GM23338 (cell line): ENCODE data around the gene ARL14EP. TPM values are rescaled to one million over a fixed set of nuclear protein-coding genes. Genes with fewer than 3 reads are reported as not detected.

ENCODE experiments used
- ATAC-seq: fragments of 200-7000 bp; cut with Tn5 transposase; 3 replicates; pipeline ENCODE4 v1.9.1; 2020
- DNase-seq: peaks from one replicate; pipeline ENCODE4 v3.0.0-alpha.2; 2015; ENCODE audit warnings: low spot score
- H2AFZ ChIP-seq: fragments of 200-600 bp; sonication (generic); 2 replicates; pipeline ENCODE4 v1.8.0; 2016; ENCODE audit warnings: antibody characterized with exemption, mild to moderate bottlenecking, moderate library complexity
- H3F3A ChIP-seq: fragments of 200-600 bp; sonication (generic); replicated peaks from 2 replicates; pipeline ENCODE4 v1.8.0; 2017; ENCODE audit warnings: antibody characterized with exemption, mixed run types, low read depth
- H3K27ac ChIP-seq: fragments of 200-600 bp; sonication (generic); 2 replicates; pipeline ENCODE4 v1.6.1; 2016; ENCODE audit warnings: low read depth
- H3K27me3 ChIP-seq: fragments of 200-600 bp; sonication (generic); 2 replicates; pipeline ENCODE4 v1.8.0; 2016; ENCODE audit warnings: mild to moderate bottlenecking, mixed run types, moderate library complexity; ENCODE audit not compliant: insufficient read depth
- H3K36me3 ChIP-seq: fragments of 200-600 bp; sonication (generic); 2 replicates; pipeline ENCODE4 v1.8.0; 2016; ENCODE audit warnings: mild to moderate bottlenecking; ENCODE audit not compliant: insufficient read depth
- H3K4me1 ChIP-seq: fragments of 200-600 bp; sonication (generic); 2 replicates; pipeline ENCODE4 v1.8.0; 2016; ENCODE audit warnings: mild to moderate bottlenecking, moderate library complexity; ENCODE audit not compliant: insufficient read depth
- H3K4me2 ChIP-seq: fragments of 200-600 bp; sonication (generic); 2 replicates; pipeline ENCODE4 v1.7.1; 2017; ENCODE audit warnings: mixed run types
- H3K4me3 ChIP-seq: fragments of 200-600 bp; sonication (generic); 2 replicates; pipeline ENCODE4 v1.6.1; 2016; ENCODE audit warnings: mixed run types
- H3K79me2 ChIP-seq: fragments of 200-600 bp; sonication (generic); replicated peaks from 2 replicates; pipeline ENCODE4 v1.8.0; 2017; ENCODE audit warnings: mild to moderate bottlenecking; ENCODE audit not compliant: insufficient read depth
- H3K9me2 ChIP-seq: fragments of 200-600 bp; sonication (generic); 2 replicates; pipeline ENCODE4 v1.8.0; 2017; ENCODE audit not compliant: insufficient read depth
- H4K20me1 ChIP-seq: fragments of 200-600 bp; sonication (generic); replicated peaks from 2 replicates; pipeline ENCODE4 v1.8.0; 2017; ENCODE audit warnings: mild to moderate bottlenecking; ENCODE audit not compliant: insufficient read depth
- H3K27ac Mint-ChIP-seq: 2 replicates; pipeline ENCODE4 v1.8.0; 2020; ENCODE audit warnings: inconsistent platforms, mild to moderate bottlenecking, moderate library complexity, mixed read lengths
- H3K27me3 Mint-ChIP-seq: 3 replicates; pipeline ENCODE4 v1.8.0; 2022; ENCODE audit warnings: low read depth, mild to moderate bottlenecking, moderate library complexity, mixed read lengths, inconsistent platforms; ENCODE audit not compliant: insufficient read depth, poor library complexity
- H3K36me3 Mint-ChIP-seq: 3 replicates; pipeline ENCODE4 v1.8.0; 2021; ENCODE audit warnings: low read depth, mild to moderate bottlenecking, inconsistent platforms, moderate library complexity, mixed read lengths
- H3K4me1 Mint-ChIP-seq: 3 replicates; pipeline ENCODE4 v1.8.0; 2020; ENCODE audit warnings: mild to moderate bottlenecking, inconsistent platforms, mixed read lengths
- H3K4me3 Mint-ChIP-seq: 3 replicates; pipeline ENCODE4 v1.8.0; 2021; ENCODE audit warnings: moderate library complexity, mild to moderate bottlenecking, inconsistent platforms, mixed read lengths
- H3K9me3 Mint-ChIP-seq: 3 replicates; pipeline ENCODE4 v1.8.0; 2020; ENCODE audit warnings: moderate library complexity, mild to moderate bottlenecking, inconsistent platforms, mixed read lengths
- CREB1 ChIP-seq: fragments of 250-450 bp; sonication (Bioruptor Pico); IDR thresholded peaks from 2 replicates; pipeline ENCODE4 v1.5.0; 2020; ENCODE audit warnings: low read depth, mild to moderate bottlenecking, moderate library complexity
- CTCF ChIP-seq, 2 experiments: fragments of 200-600 bp in 1 of 2; sonication (generic) in 1 of 2; conservative IDR thresholded peaks; 2 replicates each; pipeline versions ENCODE4 v1.5.1 to v1.6.1; 2016 to 2017; ENCODE audit warnings: antibody characterized with exemption in 2 of 2, low read depth in 2 of 2, mild to moderate bottlenecking in 2 of 2, moderate library complexity in 1 of 2
- ETS1 ChIP-seq: IDR thresholded peaks from 2 replicates; pipeline ENCODE4 v1.6.1; 2016; ENCODE audit warnings: antibody characterized with exemption
- EZH2 ChIP-seq: fragments of 200-600 bp; sonication (generic); IDR thresholded peaks from one replicate; pipeline ENCODE4 v1.8.0; 2017; ENCODE audit warnings: antibody characterized with exemption, mild to moderate bottlenecking, low read depth; ENCODE audit not compliant: unreplicated experiment
- EZH2phosphoT487 ChIP-seq: fragments of 200-600 bp; sonication (generic); IDR thresholded peaks from one replicate; pipeline ENCODE4 v1.8.1; 2018; ENCODE audit warnings: antibody characterized with exemption; ENCODE audit not compliant: unreplicated experiment
- JUNB ChIP-seq: IDR thresholded peaks from one replicate; pipeline ENCODE4 v1.6.1; 2016; ENCODE audit warnings: antibody characterized with exemption; ENCODE audit not compliant: unreplicated experiment
- NANOG ChIP-seq: IDR thresholded peaks from 2 replicates; pipeline ENCODE4 v1.6.1; 2016; ENCODE audit warnings: antibody characterized with exemption, borderline replicate concordance
- POLR2AphosphoS5 ChIP-seq: IDR thresholded peaks from 2 replicates; pipeline ENCODE4 v1.6.1; 2016; ENCODE audit warnings: antibody characterized with exemption, low read depth
- STAT1 ChIP-seq: IDR thresholded peaks from one replicate; pipeline ENCODE4 v1.6.1; 2016; ENCODE audit warnings: antibody characterized with exemption; ENCODE audit not compliant: unreplicated experiment
- ZNF114 ChIP-seq: fragments of 250-450 bp; sonication (Bioruptor Pico); IDR thresholded peaks from 2 replicates; pipeline ENCODE4 v1.5.0; 2020; ENCODE audit warnings: mild to moderate bottlenecking, moderate library complexity
- ZNF331 ChIP-seq: fragments of 250-450 bp; sonication (Bioruptor Pico); IDR thresholded peaks from 2 replicates; pipeline ENCODE4 v1.5.0; 2020; ENCODE audit warnings: low read depth, mild to moderate bottlenecking, moderate library complexity
- ZNF462 ChIP-seq: fragments of 250-450 bp; sonication (Bioruptor Pico); IDR thresholded peaks from 2 replicates; pipeline ENCODE4 v1.5.0; 2020; ENCODE audit warnings: mild to moderate bottlenecking, moderate library complexity
- polyA plus RNA-seq: library from polyadenylated mRNA; unstranded; fragments of >200 nt; fragmentation: Nextera tagmentation; extraction: Ambion mirVana; gene quantifications from 2 replicates; pipeline ENCODE4 v1.2.1, GENCODE V29; 2016
- total RNA-seq: library from RNA; depleted of rRNA; stranded (reverse); fragments of >200 nt; shearing (Covaris generic); gene quantifications from 2 replicates; pipeline ENCODE4 v1.2.3, GENCODE V29; 2014
- TF ChIP-seq, protein P1 (sequence below): IDR thresholded peaks from one replicate; pipeline ENCODE4 v1.6.1; 2018; ENCODE audit warnings: antibody characterized with exemption; ENCODE audit not compliant: unreplicated experiment

Gene ARL14EP
- total and polyA plus RNA-seq, 2 experiments from 2014 or later, result 33.4 to 62.0 TPM

DNA sequence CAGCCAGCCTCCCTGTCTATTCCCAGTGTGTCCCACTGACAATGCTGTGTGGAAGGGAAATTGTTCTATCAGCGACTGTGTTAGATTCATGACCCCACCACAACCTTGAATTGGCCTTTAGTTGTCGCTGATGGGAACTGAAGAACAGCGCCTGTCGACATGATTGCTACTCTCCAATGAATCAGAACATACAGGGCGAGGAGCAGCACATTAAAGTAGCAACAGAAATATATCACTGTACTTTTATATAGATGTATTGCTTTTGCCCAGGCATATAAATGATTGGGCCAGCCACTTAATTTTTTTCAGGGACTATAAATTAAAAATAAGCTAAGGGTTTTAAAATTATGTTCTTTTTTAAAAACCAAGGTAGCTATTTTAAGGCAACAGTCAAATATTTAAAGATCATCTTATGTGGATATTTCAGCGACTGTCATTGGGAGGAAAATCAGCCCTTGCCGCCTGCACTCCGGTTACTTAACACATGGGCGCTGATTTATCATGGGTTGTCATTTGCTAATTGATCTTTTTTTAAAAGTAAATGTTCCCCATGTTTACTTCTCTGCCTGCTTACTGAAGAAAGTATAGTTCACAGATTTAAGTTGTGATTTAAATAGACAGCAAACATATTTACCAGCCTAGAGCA lies 42.1 kb downstream of the ARL14EP start:
- TF ChIP-seq ZNF331 (CRISPR knock-in tag), result no peak
- TF ChIP-seq ZNF462, result no peak
- no peak for TF ChIP-seq CREB1 (CRISPR knock-in tag)
- TF ChIP-seq NANOG, result no peak
- TF ChIP-seq EZH2, result no peak
- no peak for TF ChIP-seq CTCF (conservative IDR thresholded peaks at IDR 0.05; ENCODE audit: low read depth in 2 of 2)
- TF ChIP-seq ZNF114 (CRISPR knock-in tag), result no peak
- no peak for TF ChIP-seq EZH2phosphoT487
- TF ChIP-seq, protein P1, sequence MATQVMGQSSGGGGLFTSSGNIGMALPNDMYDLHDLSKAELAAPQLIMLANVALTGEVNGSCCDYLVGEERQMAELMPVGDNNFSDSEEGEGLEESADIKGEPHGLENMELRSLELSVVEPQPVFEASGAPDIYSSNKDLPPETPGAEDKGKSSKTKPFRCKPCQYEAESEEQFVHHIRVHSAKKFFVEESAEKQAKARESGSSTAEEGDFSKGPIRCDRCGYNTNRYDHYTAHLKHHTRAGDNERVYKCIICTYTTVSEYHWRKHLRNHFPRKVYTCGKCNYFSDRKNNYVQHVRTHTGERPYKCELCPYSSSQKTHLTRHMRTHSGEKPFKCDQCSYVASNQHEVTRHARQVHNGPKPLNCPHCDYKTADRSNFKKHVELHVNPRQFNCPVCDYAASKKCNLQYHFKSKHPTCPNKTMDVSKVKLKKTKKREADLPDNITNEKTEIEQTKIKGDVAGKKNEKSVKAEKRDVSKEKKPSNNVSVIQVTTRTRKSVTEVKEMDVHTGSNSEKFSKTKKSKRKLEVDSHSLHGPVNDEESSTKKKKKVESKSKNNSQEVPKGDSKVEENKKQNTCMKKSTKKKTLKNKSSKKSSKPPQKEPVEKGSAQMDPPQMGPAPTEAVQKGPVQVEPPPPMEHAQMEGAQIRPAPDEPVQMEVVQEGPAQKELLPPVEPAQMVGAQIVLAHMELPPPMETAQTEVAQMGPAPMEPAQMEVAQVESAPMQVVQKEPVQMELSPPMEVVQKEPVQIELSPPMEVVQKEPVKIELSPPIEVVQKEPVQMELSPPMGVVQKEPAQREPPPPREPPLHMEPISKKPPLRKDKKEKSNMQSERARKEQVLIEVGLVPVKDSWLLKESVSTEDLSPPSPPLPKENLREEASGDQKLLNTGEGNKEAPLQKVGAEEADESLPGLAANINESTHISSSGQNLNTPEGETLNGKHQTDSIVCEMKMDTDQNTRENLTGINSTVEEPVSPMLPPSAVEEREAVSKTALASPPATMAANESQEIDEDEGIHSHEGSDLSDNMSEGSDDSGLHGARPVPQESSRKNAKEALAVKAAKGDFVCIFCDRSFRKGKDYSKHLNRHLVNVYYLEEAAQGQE, result no peak
- no peak for TF ChIP-seq STAT1
- TF ChIP-seq ETS1, result no peak
- TF ChIP-seq POLR2AphosphoS5, result no peak
- no peak for TF ChIP-seq JUNB
- H3K27ac Mint-ChIP-seq, result no peak overlapping the region

More for the DNA sequence above, 42.1 kb downstream of the ARL14EP start:
- Histone ChIP-seq H3K4me1 (peaks cover 18% of the 10 kb centered on the region), H3F3A (no peaks in the 10 kb centered on the region), H3K9me2 (0 out of 2 replicates have a peak, but pooled peaks cover 4% of the 10 kb centered on the region), H3K4me3 (no peak overlapping the region), H4K20me1 (no peaks in the 10 kb centered on the region), H3K79me2 (no peaks in the 10 kb centered on the region), H3K27me3 (no peaks in the 10 kb centered on the region), H3K36me3 (no peaks in the 10 kb centered on the region), H2AFZ (no peak overlapping the region), H3K4me2 (no peak overlapping the region), H3K27ac (no peak overlapping the region)
- Mint-ChIP-seq H3K36me3 (no peaks in the 10 kb centered on the region), H3K4me3 (no peak overlapping the region), H3K4me1 (peaks cover 12% of the 10 kb centered on the region), H3K9me3 (no peaks in the 10 kb centered on the region; the same call in 1 of the 3 replicates), H3K27me3 (no peaks in the 10 kb centered on the region)
- ATAC-seq (no peak), DNase-seq (no peak)
